AG04449 (cell line): ENCODE results near the gene ZBTB24.

Experiments used
- CTCF ChIA-PET: fragments of 350-600 bp; formaldehyde crosslinking; extraction: SDS; loops from one replicate; lab custom pipeline; 2021; ENCODE audit warnings: antibody characterized with exemption; lab: Yijun Ruan, JAX
- POLR2A ChIA-PET: fragments of 400-600, 350-600 bp; formaldehyde crosslinking; extraction: SDS; loops from one replicate; lab custom pipeline; 2020; ENCODE audit warnings: antibody characterized with exemption, inconsistent platforms; lab: Yijun Ruan, JAX
- DNase-seq: peaks from one replicate; pipeline ENCODE4 v3.0.0-alpha.2; 2010; ENCODE audit warnings: low read depth, low spot score
- H3K4me3 ChIP-seq: 2 replicates; pipeline ENCODE4 v1.5.1; 2011; ENCODE audit warnings: low read depth, mild to moderate bottlenecking, control low read depth, low read length
- TF ChIP-seq, protein P1 (sequence below): IDR thresholded peaks from one replicate; pipeline ENCODE4 v1.5.1; 2011; ENCODE audit warnings: mild to moderate bottlenecking, moderate library complexity, low read length, control low read depth, inconsistent platforms; ENCODE audit not compliant: insufficient read depth; ENCODE audit errors: missing control alignments

ZBTB24 gene

DNA sequence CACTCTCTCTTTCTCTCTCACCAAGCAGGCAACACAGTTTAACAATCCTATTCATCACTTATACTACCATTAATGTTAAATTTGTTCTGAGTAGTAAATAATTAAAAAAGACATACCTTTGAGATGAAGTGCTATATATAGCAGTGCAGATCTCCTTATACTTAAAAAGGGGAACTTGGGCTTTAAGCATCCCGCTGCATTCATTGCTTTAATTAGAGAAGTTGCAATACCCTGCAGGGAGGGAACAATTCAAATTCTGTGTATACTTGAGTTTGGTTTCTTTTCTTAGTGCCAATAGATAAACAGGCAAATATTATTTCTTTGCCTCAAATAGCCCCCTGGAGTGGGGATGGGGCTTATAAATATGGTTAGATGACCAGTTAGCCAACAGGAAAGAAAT lies 10.8 kb upstream of the ZBTB24 start:
- CTCF ChIA-PET, result no interaction called here
- no peak for DNase-seq
- TF ChIP-seq, protein P1, sequence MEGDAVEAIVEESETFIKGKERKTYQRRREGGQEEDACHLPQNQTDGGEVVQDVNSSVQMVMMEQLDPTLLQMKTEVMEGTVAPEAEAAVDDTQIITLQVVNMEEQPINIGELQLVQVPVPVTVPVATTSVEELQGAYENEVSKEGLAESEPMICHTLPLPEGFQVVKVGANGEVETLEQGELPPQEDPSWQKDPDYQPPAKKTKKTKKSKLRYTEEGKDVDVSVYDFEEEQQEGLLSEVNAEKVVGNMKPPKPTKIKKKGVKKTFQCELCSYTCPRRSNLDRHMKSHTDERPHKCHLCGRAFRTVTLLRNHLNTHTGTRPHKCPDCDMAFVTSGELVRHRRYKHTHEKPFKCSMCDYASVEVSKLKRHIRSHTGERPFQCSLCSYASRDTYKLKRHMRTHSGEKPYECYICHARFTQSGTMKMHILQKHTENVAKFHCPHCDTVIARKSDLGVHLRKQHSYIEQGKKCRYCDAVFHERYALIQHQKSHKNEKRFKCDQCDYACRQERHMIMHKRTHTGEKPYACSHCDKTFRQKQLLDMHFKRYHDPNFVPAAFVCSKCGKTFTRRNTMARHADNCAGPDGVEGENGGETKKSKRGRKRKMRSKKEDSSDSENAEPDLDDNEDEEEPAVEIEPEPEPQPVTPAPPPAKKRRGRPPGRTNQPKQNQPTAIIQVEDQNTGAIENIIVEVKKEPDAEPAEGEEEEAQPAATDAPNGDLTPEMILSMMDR, result no peak
- H3K4me3 ChIP-seq, result no peak overlapping the region
- POLR2A ChIA-PET, result no interaction called here

DNA sequence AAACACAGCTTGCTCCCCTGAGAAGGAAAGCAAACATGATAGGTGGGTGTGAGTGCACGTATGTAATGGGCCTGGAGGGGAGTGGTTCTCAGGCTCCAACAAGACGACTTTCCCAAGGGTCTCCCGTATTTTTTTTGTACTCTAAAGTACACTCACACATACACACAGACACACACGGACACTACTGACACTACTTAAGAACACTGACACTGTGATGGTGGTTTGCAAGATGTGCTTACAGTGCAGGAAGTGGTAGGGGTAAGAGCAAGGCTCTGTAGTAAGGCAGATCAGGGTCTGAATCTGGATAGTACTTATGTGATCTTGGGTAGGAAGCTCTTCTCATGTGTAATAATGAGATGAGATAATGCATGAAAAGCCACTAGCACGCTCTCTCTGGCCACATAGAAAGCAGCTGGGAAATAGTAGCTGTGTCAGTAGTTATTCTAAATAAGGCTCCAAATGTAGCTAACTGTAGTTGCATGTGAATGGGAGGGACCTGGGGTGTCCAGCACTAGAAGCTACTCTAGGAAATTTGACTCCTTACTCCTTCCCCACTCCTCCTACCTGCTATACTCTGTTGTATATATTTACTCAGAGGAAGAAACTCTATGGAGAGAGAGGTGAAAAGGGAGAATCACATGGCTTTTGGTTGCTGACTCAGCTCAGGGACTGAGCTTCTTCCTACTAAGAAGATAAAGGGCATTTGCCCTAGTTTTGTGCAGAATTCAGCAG lies 8.4 kb upstream of the ZBTB24 start:
- TF ChIP-seq, protein P1, result no peak
- H3K4me3 ChIP-seq, result no peak overlapping the region
- POLR2A ChIA-PET, result no interaction called here
- CTCF ChIA-PET, result no interaction called here
- no peak for DNase-seq

DNA sequence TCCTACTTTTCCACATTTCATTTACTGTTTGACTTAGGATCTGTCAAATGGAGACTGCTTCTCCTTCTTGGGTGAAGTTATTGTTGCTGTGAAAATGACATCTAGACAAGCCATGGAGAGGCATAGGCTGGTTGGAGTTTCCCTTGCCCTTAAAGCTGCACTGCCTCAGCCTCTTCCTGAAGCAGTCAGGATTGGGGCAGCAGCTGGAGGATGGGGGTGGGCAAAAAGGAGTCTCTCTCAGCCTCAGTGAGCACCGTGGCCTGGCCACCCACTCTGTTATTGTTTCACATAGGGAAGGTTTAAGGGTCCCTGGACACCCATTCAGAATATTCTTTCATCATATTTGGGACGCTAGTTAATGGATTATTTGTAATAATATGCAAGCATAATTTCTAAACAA lies 7.7 kb upstream of the ZBTB24 start:
- TF ChIP-seq, protein P1, result no peak
- POLR2A ChIA-PET, result no interaction called here
- no peak overlapping the region for H3K4me3 ChIP-seq
- no peak for DNase-seq
- CTCF ChIA-PET, result no interaction called here

DNA sequence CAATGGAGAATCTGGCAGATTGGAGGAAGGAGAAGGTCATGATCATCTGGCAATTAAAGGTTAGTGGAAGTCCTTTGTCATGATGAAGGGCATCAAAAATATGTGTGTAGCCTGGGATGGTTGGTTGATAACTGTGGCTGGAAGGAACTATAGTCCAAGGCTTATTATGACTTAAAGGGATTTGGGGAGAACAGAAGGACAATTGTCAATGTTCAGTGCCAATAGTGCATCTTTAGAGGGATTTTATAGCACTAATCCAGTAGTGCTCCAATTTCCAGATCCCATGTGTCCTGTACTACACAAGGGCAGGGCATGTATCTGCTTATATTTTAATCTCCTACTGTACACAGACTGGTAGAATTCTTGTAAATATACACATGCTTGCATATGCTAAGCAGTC lies 5.0 kb upstream of the ZBTB24 start:
- TF ChIP-seq, protein P1, result no peak

DNA sequence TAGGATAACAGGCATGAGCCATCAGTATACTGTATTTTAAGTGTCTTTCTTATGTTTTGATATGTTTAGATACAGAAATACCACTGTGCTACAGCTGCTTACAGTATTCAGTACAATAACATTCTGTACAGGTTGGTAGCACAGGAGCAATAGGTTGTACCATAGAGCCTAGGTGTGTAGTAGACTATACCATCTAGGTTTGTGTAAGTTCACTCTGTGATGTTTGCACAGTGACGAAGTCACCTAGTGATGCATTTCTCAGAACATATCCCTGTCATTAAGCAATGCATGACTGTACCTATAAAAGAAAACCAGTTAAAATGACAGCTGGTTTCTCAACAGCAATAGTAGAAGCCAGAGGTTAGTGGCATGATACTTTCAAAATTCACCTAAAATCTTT lies 3.0 kb upstream of the ZBTB24 start:
- DNase-seq, result no peak
- TF ChIP-seq, protein P1, result no peak
- POLR2A ChIA-PET, result no interaction called here
- H3K4me3 ChIP-seq, result no peak overlapping the region
- CTCF ChIA-PET, result no interaction called here

More for the DNA sequence above, 5.0 kb upstream of the ZBTB24 start:
- CTCF ChIA-PET, result no interaction called here
- POLR2A ChIA-PET, result no interaction called here
- no peak overlapping the region for H3K4me3 ChIP-seq
- no peak for DNase-seq

DNA sequence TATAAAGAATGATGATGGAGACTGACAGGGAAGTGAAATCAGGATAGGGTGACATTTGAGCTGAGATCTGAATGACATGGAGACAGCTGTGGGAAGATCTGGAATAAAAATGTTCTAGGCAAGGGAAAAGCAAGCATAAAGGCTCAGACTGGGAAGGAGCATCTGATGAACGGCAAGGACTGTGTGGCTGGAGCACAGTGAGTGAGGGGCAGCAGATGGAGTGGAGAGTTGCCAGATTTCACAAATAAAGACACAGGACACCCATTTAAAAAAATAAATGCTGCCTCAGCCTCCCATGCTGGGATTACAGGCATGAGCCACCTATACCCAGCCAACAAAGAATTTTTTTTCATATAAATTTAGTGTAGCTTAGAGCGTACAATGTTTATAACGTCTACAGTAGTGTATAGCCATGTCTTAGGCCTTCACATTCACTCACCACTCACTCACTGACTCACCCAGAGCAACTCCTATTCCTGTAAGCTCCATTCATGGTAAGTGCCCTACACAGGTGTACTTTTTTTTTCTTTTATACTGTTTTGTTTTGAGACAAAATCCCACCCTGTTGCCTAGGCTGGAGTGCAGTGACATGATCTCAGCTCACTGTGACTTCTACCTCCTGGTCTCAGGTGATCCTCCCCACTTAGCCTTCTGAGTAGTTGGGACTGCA lies 2.4 kb upstream of the ZBTB24 start:
- TF ChIP-seq, protein P1, result no peak

More for the DNA sequence above, 2.4 kb upstream of the ZBTB24 start:
- H3K4me3 ChIP-seq, result no peak overlapping the region
- no peak for DNase-seq
- CTCF ChIA-PET, result no interaction called here
- POLR2A ChIA-PET, result no interaction called here
